GM12878 (cell line): ENCODE data around the gene FRMD5. TPM values are rescaled to one million over a fixed set of nuclear protein-coding genes. Genes with fewer than 3 reads are reported as not detected.

ENCODE experiments used
- ATAC-seq: fragments of 200-7000 bp; cut with Tn5 transposase; 3 replicates; pipeline ENCODE4 v1.9.1; 2020; ENCODE audit warnings: mild to moderate bottlenecking, moderate library complexity
- BruUV-seq: library from RNA; stranded (reverse); fragments of 400-500 nt; replicated peaks from 2 replicates; lab custom pipeline; 2021; lab: Mats Ljungman, UMichigan
- CTCF ChIA-PET: fragments of 300-600 bp; sonication (Branson Sonifier 250); formaldehyde crosslinking; extraction: SDS; loops from one replicate; lab custom pipeline; 2021; ENCODE audit warnings: inconsistent platforms; lab: Yijun Ruan, JAX
- POLR2A ChIA-PET: fragments of 350-600 bp; formaldehyde crosslinking; extraction: SDS; loops from one replicate; lab custom pipeline; 2021; ENCODE audit warnings: inconsistent platforms; lab: Charles Lee
- RAD21 ChIA-PET: fragments of 300-600 bp; sonication (Branson Sonifier 250); formaldehyde crosslinking; loops from one replicate; lab custom pipeline; 2023; ENCODE audit warnings: antibody characterized with exemption; ENCODE audit not compliant: unreplicated experiment; lab: Charles Lee
- SMC1A ChIA-PET: fragments of 300-600 bp; sonication (Branson Sonifier 250); formaldehyde crosslinking; loops from one replicate; lab custom pipeline; 2023; ENCODE audit not compliant: unreplicated experiment, uncharacterized antibody; lab: Charles Lee
- DNase-seq: peaks from one replicate; pipeline ENCODE4 v3.0.0-alpha.2; 2011; ENCODE audit warnings: low read depth, low spot score
- FAIRE-seq: peaks from 3 replicates; lab custom pipeline; 2011; peaks lifted over from hg19 to GRCh38; lab: Jason Lieb, UNC
- H2AFZ ChIP-seq: 2 replicates; pipeline ENCODE4 v1.6.0; 2011; ENCODE audit warnings: low read depth, low read length, control low read depth; ENCODE audit not compliant: control insufficient read depth
- H3K27ac ChIP-seq: 2 replicates; pipeline ENCODE4 v1.5.1; 2011; ENCODE audit warnings: control low read depth; ENCODE audit not compliant: control insufficient read depth, insufficient read depth
- H3K27me3 ChIP-seq, 2 experiments: replicated peaks in 1 of 2; 2 replicates each; pipeline versions ENCODE4 v1.6.0 to v1.6.1; 2011; ENCODE audit warnings: low read length in 1 of 2; ENCODE audit not compliant: control insufficient read depth in 2 of 2, insufficient read depth in 2 of 2
- H3K36me3 ChIP-seq, 2 experiments: 2 replicates each; pipeline ENCODE4 v1.5.1; 2011; ENCODE audit warnings: low read length in 1 of 2; ENCODE audit not compliant: control insufficient read depth in 2 of 2, insufficient read depth in 2 of 2
- H3K4me1 ChIP-seq: 2 replicates; pipeline ENCODE4 v1.6.1; 2011; ENCODE audit warnings: mild to moderate bottlenecking, low read length, moderate library complexity, mixed read lengths; ENCODE audit not compliant: control insufficient read depth, insufficient read depth
- H3K4me2 ChIP-seq: 2 replicates; pipeline ENCODE4 v1.6.0; 2011; ENCODE audit warnings: control low read depth; ENCODE audit not compliant: control insufficient read depth, insufficient read depth
- H3K4me3 ChIP-seq: fragments of 200-600 bp; sonication (generic); 2 replicates; pipeline ENCODE4 v1.5.1; 2016
- H3K79me2 ChIP-seq: 2 replicates; pipeline ENCODE4 v1.6.0; 2011; ENCODE audit warnings: low read length; ENCODE audit not compliant: control insufficient read depth, insufficient read depth
- H3K9ac ChIP-seq: 2 replicates; pipeline ENCODE4 v1.8.0; 2011; ENCODE audit warnings: low read length, control low read depth, mixed read lengths; ENCODE audit not compliant: control insufficient read depth, insufficient read depth
- H3K9me3 ChIP-seq: replicated peaks from 3 replicates; pipeline ENCODE4 v1.5.1; 2011; ENCODE audit warnings: mild to moderate bottlenecking, low read length; ENCODE audit not compliant: control insufficient read depth, insufficient read depth
- H4K20me1 ChIP-seq: 2 replicates; pipeline ENCODE4 v1.6.0; 2011; ENCODE audit not compliant: control insufficient read depth, insufficient read depth
- ASH2L ChIP-seq: fragments of 300-600, 200-600 bp; sonication (generic); IDR thresholded peaks from 2 replicates; pipeline ENCODE4 v1.6.1; 2017; ENCODE audit warnings: low read depth, mild to moderate bottlenecking, borderline replicate concordance
- BMI1 ChIP-seq: fragments of 450-650 bp; IDR thresholded peaks from 2 replicates; pipeline ENCODE4 v1.6.1; 2016; ENCODE audit warnings: mild to moderate bottlenecking, moderate library complexity, borderline replicate concordance
- CHD4 ChIP-seq: fragments of 200-600 bp; sonication (generic); IDR thresholded peaks from 2 replicates; pipeline ENCODE4 v1.6.1; 2016; ENCODE audit warnings: mild to moderate bottlenecking
- EP300 ChIP-seq, 2 experiments: fragments of 150-350 bp in 1 of 2; IDR thresholded peaks; 2 replicates each; pipeline ENCODE4 v1.6.1; 2011 to 2012; ENCODE audit warnings: low read depth in 2 of 2, low read length in 2 of 2, borderline replicate concordance in 1 of 2, improper control_type of control experiment in 1 of 2, inconsistent platforms in 1 of 2; ENCODE audit not compliant: control insufficient read depth in 1 of 2
- HDAC6 ChIP-seq: fragments of 200-600 bp; sonication (generic); IDR thresholded peaks from one replicate; pipeline ENCODE4 v1.8.0; 2017; ENCODE audit warnings: antibody characterized with exemption; ENCODE audit not compliant: unreplicated experiment
- HSF1 ChIP-seq: fragments of 150-350 bp; IDR thresholded peaks from 2 replicates; pipeline ENCODE4 v1.6.1; 2014; ENCODE audit warnings: mild to moderate bottlenecking, low read depth, low read length
- IRF3 ChIP-seq: fragments of 450-650 bp; IDR thresholded peaks from 2 replicates; pipeline ENCODE4 v1.6.1; 2014; ENCODE audit warnings: mild to moderate bottlenecking
- POLR2AphosphoS2 ChIP-seq: IDR thresholded peaks from 2 replicates; pipeline ENCODE4 v1.6.1; 2011; ENCODE audit warnings: low read depth, mild to moderate bottlenecking, low read length, improper control_type of control experiment, moderate library complexity
- SMAD5 ChIP-seq: IDR thresholded peaks from 2 replicates; pipeline ENCODE4 v1.6.1; 2016; ENCODE audit warnings: antibody characterized with exemption, low read depth
- TARDBP ChIP-seq: IDR thresholded peaks from 2 replicates; pipeline ENCODE4 v1.6.1; 2016; ENCODE audit warnings: borderline replicate concordance
- TCF12 ChIP-seq: IDR thresholded peaks from 2 replicates; pipeline ENCODE4 v1.6.1; 2011; ENCODE audit warnings: low read depth, mild to moderate bottlenecking, low read length
- YY1 ChIP-seq: IDR thresholded peaks from 2 replicates; pipeline ENCODE4 v1.6.1; 2011; ENCODE audit warnings: low read depth, mild to moderate bottlenecking, low read length
- WGBS: methylation state at CpG from one replicate; pipeline ENCODE4 v1.1.6; 2016; ENCODE audit warnings: low lambda C conversion rate; ENCODE audit not compliant: insufficient replicate concordance, insufficient coverage; ENCODE audit errors: missing lambda C conversion rate; 5-methylcytosine and 5-hydroxymethylcytosine counted together
- in situ Hi-C: fragments of 300-500 bp; cut with MboI; formaldehyde crosslinking; loops from 9 replicates; pipeline ENCODE4 v1.14.3; 2018; ENCODE audit warnings: mixed read lengths
- intact Hi-C: fragments of 100-400 bp; cut with micrococcal nuclease; formaldehyde crosslinking; loops from one replicate; pipeline ENCODE4 v1.14.2; 2022; ENCODE audit not compliant: unreplicated experiment
- polyA plus RNA-seq, 11 experiments: library from polyadenylated mRNA; depleted of rRNA in 4 of 11; unstranded in 6 of 11; stranded (reverse) in 5 of 11; fragments of >200 nt; fragmentation: Nextera tagmentation in 4 of 11; fragmentation: Illumina TruSeq in 1 of 11; extraction: Ambion mirVana in 4 of 11; extraction: Trizol in 1 of 11; gene quantifications; 1 replicate in 1 of 11; 2 replicates in 10 of 11; pipeline versions ENCODE4 v1.2.1 to v1.2.3, GENCODE V29; 2011 to 2016; ENCODE audit warnings: inconsistent platforms in 2 of 11, missing spikeins in 2 of 11, low read depth in 1 of 11
- total RNA-seq, 4 experiments: library from RNA; depleted of rRNA in 3 of 4; stranded (reverse); fragments of >200 nt in 3 of 4; fragmentation: Illumina TruSeq in 1 of 4; extraction: Trizol in 1 of 4; gene quantifications; 2 replicates each; pipeline versions ENCODE4 v1.2.1 to v1.2.3, GENCODE V29; 2013 to 2021
- TF ChIP-seq, protein P1 (sequence below): IDR thresholded peaks from 2 replicates; pipeline ENCODE4 v1.6.1; 2011; ENCODE audit warnings: borderline replicate concordance, low read depth, mild to moderate bottlenecking, moderate library complexity, low read length; ENCODE audit not compliant: insufficient read depth, poor library complexity, severe bottlenecking
- TF ChIP-seq, protein P2 (sequence below): fragments of 450-650 bp; IDR thresholded peaks from 2 replicates; pipeline ENCODE4 v1.6.1; 2017; ENCODE audit warnings: mild to moderate bottlenecking, moderate library complexity

Gene FRMD5
- total and polyA plus RNA-seq, 10 of the 15 experiments (the other 5 are each of a cell fraction or from before 2014, with no cell fraction given) = 0.26 to 6.4 (median 0.68) TPM; not detected in 1

DNA sequence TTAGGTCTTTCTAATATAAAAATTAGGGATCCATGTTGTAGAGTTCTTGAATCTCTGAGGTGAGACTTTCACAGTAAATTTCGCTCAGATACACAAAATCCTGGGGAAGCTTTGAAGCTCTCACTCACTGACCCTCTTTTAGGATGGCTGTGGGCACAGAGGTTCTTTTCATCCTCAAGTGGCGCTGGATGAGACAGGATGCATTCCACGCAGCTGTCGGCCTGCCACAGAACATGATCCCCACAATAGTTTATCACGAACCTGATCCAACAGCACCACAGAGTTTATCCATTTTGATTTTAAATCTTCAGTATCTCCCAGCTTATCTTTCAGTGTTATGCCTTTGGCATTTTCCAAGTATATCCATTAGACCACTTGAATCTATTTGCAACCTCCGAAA, 276.4 kb downstream of the FRMD5 start (continued):
- TF ChIP-seq, protein P1, sequence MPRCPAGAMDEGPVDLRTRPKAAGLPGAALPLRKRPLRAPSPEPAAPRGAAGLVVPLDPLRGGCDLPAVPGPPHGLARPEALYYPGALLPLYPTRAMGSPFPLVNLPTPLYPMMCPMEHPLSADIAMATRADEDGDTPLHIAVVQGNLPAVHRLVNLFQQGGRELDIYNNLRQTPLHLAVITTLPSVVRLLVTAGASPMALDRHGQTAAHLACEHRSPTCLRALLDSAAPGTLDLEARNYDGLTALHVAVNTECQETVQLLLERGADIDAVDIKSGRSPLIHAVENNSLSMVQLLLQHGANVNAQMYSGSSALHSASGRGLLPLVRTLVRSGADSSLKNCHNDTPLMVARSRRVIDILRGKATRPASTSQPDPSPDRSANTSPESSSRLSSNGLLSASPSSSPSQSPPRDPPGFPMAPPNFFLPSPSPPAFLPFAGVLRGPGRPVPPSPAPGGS = no peak
- TF ChIP-seq HSF1 (no peak), EP300 (IDR thresholded peaks at IDR 0.05; ENCODE audit: borderline replicate concordance in 1 of 2, control insufficient read depth in 1 of 2, low read depth in 2 of 2, low read length in 2 of 2) (no peak), BMI1 (no peak)

DNA sequence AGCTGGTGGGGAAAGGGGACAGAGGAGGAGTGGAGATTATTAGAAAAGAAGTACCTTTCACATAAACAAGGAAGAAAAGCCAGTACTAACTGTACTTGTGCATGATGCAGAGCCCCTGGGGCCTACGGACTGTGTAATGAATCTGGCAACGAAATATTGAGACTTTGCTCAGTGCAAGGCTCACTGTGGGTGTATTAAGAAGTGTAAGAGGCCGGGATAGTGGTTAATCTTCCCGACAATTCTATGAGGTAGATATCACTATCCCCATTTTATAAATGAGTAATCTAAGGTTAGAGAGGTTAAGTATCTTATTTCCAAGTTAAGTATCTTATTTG, 278.8 kb downstream of the FRMD5 start:
- no peak overlapping the region for H2AFZ ChIP-seq
- TF ChIP-seq ASH2L (no peak), IRF3 (no peak), POLR2AphosphoS2 (no peak), CHD4 (no peak), TCF12 (no peak), HDAC6 (no peak), TARDBP (no peak), SMAD5 (no peak), YY1 (no peak)
- TF ChIP-seq, protein P2, sequence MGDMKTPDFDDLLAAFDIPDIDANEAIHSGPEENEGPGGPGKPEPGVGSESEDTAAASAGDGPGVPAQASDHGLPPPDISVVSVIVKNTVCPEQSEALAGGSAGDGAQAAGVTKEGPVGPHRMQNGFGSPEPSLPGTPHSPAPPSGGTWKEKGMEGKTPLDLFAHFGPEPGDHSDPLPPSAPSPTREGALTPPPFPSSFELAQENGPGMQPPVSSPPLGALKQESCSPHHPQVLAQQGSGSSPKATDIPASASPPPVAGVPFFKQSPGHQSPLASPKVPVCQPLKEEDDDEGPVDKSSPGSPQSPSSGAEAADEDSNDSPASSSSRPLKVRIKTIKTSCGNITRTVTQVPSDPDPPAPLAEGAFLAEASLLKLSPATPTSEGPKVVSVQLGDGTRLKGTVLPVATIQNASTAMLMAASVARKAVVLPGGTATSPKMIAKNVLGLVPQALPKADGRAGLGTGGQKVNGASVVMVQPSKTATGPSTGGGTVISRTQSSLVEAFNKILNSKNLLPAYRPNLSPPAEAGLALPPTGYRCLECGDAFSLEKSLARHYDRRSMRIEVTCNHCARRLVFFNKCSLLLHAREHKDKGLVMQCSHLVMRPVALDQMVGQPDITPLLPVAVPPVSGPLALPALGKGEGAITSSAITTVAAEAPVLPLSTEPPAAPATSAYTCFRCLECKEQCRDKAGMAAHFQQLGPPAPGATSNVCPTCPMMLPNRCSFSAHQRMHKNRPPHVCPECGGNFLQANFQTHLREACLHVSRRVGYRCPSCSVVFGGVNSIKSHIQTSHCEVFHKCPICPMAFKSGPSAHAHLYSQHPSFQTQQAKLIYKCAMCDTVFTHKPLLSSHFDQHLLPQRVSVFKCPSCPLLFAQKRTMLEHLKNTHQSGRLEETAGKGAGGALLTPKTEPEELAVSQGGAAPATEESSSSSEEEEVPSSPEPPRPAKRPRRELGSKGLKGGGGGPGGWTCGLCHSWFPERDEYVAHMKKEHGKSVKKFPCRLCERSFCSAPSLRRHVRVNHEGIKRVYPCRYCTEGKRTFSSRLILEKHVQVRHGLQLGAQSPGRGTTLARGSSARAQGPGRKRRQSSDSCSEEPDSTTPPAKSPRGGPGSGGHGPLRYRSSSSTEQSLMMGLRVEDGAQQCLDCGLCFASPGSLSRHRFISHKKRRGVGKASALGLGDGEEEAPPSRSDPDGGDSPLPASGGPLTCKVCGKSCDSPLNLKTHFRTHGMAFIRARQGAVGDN = no peak
- TF ChIP-seq, all 136 proteins: peak for 0
- BruUV-seq = no TSS peak
- 68% methylated on average over 4 of the region's 4 CpGs for WGBS
- no peak overlapping the region for H3K27ac ChIP-seq
- H3K36me3 ChIP-seq = no peaks in the 10 kb centered on the region
- ChIA-PET SMC1A (interaction anchor here (1.0 to 1.4 kb wide), 2 partner anchors 43 to 107 kb away, joined by 3 to 4 read pairs; no protein-coding TSS in a partner anchor), RAD21 (no interaction called here), CTCF (interaction anchor here (0.5 to 1.5 kb wide), 5 partner anchors 12 to 150 kb away, joined by 3 to 7 read pairs (median 3); no protein-coding TSS in a partner anchor), POLR2A (interaction anchor here (0.5 kb wide), 1 partner anchor 8 kb away, joined by 3 read pairs; no protein-coding TSS in a partner anchor)
- H3K4me3 ChIP-seq = no peak overlapping the region
- in situ Hi-C loops = no loop called here
- H3K79me2 ChIP-seq = no peaks in the 10 kb centered on the region
- no peak overlapping the region for H3K4me2 ChIP-seq
- H3K27me3 ChIP-seq = no peaks in the 10 kb centered on the region
- intact Hi-C loops = no loop called here
- no peaks in the 10 kb centered on the region for H3K9me3 ChIP-seq
- no peak for DNase-seq
- H3K4me1 ChIP-seq = no peaks in the 10 kb centered on the region
- no peak overlapping the region for H3K9ac ChIP-seq
- ATAC-seq = no peak
- no peak for FAIRE-seq
- no peaks in the 10 kb centered on the region for H4K20me1 ChIP-seq
